A673 (cell line): ENCODE data around the gene CAMSAP2. TPM values are rescaled to one million over a fixed set of nuclear protein-coding genes. Genes with fewer than 3 reads are reported as not detected.

Experiments
- BruUV-seq: library from RNA; stranded (reverse); fragments of 400-500 nt; replicated peaks from 2 replicates; lab custom pipeline; 2021; lab: Mats Ljungman, UMichigan
- CTCF ChIA-PET: fragments of 300-600 bp; sonication (Branson Sonifier 250); formaldehyde crosslinking; loops from one replicate; lab custom pipeline; 2022; ENCODE audit warnings: antibody characterized with exemption; lab: Charles Lee
- POLR2A ChIA-PET: fragments of 300-600 bp; sonication (Branson Sonifier 250); formaldehyde crosslinking; loops from one replicate; lab custom pipeline; 2022; ENCODE audit warnings: antibody characterized with exemption; ENCODE audit not compliant: low non-redundant PET; lab: Charles Lee
- DNase-seq: peaks from one replicate; pipeline ENCODE4 v3.0.0-alpha.2; 2015; ENCODE audit warnings: low spot score
- H3K27ac ChIP-seq: fragments of 200-600 bp; sonication (generic); 2 replicates; pipeline ENCODE4 v1.5.1; 2016; ENCODE audit warnings: mixed run types, low read depth, mild to moderate bottlenecking, mixed read lengths, antibody characterized with exemption, low read length; ENCODE audit not compliant: poor library complexity, severe bottlenecking
- H3K27me3 ChIP-seq: fragments of 200-600 bp; sonication (generic); replicated peaks from 2 replicates; pipeline ENCODE4 v1.6.1; 2017; ENCODE audit warnings: mixed run types, low read depth, mild to moderate bottlenecking, mixed read lengths, antibody characterized with exemption, low read length; ENCODE audit not compliant: insufficient read depth, poor library complexity
- H3K36me3 ChIP-seq: fragments of 200-600 bp; sonication (generic); 2 replicates; pipeline ENCODE4 v1.6.1; 2016; ENCODE audit warnings: mixed run types, mild to moderate bottlenecking, mixed read lengths, antibody characterized with exemption, low read length; ENCODE audit not compliant: insufficient read depth, poor library complexity, severe bottlenecking
- H3K4me1 ChIP-seq: fragments of 200-600 bp; sonication (generic); 2 replicates; pipeline ENCODE4 v1.6.1; 2017; ENCODE audit warnings: mixed run types, mild to moderate bottlenecking, mixed read lengths, antibody characterized with exemption, low read length; ENCODE audit not compliant: insufficient read depth, poor library complexity, severe bottlenecking
- H3K4me3 ChIP-seq: fragments of 200-600 bp; sonication (generic); 2 replicates; pipeline ENCODE4 v1.5.1; 2016; ENCODE audit warnings: low read depth, mixed run types, mild to moderate bottlenecking, mixed read lengths, low read length; ENCODE audit not compliant: poor library complexity, severe bottlenecking
- H3K9me3 ChIP-seq: fragments of 200-600 bp; sonication (generic); 2 replicates; pipeline ENCODE4 v1.6.1; 2016; ENCODE audit warnings: mixed run types, low read depth, mild to moderate bottlenecking, mixed read lengths, antibody characterized with exemption, low read length; ENCODE audit not compliant: poor library complexity, severe bottlenecking
- EZH2 ChIP-seq: fragments of 200-600 bp; sonication (generic); IDR thresholded peaks from 2 replicates; pipeline ENCODE4 v1.6.1; 2017; ENCODE audit warnings: borderline replicate concordance, low read depth, mild to moderate bottlenecking, mixed read lengths, antibody characterized with exemption, low read length; ENCODE audit not compliant: poor library complexity, severe bottlenecking
- intact Hi-C: fragments of 100-400 bp; cut with micrococcal nuclease; formaldehyde crosslinking; loops from one replicate; pipeline ENCODE4 v1.10.0; 2022; ENCODE audit not compliant: unreplicated experiment
- total RNA-seq: library from RNA; stranded (reverse); gene quantifications from 2 replicates; pipeline ENCODE4 v1.2.3, GENCODE V29; 2021
- TF ChIP-seq, protein P1 (sequence below): fragments of 300-800, 200-600 bp; sonication (generic); conservative IDR thresholded peaks from 2 replicates; pipeline ENCODE4 v1.5.1; 2017; ENCODE audit warnings: low read depth, mild to moderate bottlenecking, antibody characterized with exemption, low read length, moderate library complexity, mixed read lengths

CAMSAP2 gene
- total RNA-seq, 1 experiment from 2014 or later, result 39.4 TPM

DNA sequence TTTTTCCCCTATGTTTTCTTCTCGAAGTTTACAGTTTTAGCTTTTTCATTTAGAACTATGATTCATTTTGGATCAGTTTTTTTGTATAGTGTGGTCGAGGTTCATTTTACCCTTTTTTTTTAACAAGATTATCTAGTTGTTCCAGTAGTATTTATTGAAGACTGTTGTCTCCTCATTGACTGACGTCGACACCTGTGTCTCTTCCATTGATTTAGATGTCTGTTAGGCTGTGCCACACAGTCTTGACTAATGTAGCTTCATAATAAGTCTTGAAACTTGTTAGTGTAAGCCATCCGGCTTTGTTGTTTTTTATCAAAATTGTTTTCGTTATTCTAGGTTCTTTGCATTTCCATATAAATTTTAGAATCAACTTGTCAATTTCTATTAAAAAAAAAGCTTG, 45.2 kb downstream of the CAMSAP2 start:
- no peak overlapping the region for H3K4me3 ChIP-seq
- TF ChIP-seq, protein P1, sequence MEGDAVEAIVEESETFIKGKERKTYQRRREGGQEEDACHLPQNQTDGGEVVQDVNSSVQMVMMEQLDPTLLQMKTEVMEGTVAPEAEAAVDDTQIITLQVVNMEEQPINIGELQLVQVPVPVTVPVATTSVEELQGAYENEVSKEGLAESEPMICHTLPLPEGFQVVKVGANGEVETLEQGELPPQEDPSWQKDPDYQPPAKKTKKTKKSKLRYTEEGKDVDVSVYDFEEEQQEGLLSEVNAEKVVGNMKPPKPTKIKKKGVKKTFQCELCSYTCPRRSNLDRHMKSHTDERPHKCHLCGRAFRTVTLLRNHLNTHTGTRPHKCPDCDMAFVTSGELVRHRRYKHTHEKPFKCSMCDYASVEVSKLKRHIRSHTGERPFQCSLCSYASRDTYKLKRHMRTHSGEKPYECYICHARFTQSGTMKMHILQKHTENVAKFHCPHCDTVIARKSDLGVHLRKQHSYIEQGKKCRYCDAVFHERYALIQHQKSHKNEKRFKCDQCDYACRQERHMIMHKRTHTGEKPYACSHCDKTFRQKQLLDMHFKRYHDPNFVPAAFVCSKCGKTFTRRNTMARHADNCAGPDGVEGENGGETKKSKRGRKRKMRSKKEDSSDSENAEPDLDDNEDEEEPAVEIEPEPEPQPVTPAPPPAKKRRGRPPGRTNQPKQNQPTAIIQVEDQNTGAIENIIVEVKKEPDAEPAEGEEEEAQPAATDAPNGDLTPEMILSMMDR, result no peak
- no peak for TF ChIP-seq EZH2
- H3K27ac ChIP-seq, result no peak overlapping the region
- peaks cover 18% of the 10 kb centered on the region for H3K4me1 ChIP-seq
- BruUV-seq, result no TSS peak
- peaks cover 9% of the 10 kb centered on the region for H3K9me3 ChIP-seq
- CTCF ChIA-PET, result interaction anchor here (0.6 kb wide), 1 partner anchor 153 kb away, joined by 3 read pairs; no protein-coding TSS in a partner anchor
- POLR2A ChIA-PET, result no interaction called here
- no peak for DNase-seq
- no peaks in the 10 kb centered on the region for H3K27me3 ChIP-seq
- intact Hi-C loops, result no loop called here
- peaks cover 16% of the 10 kb centered on the region for H3K36me3 ChIP-seq

DNA sequence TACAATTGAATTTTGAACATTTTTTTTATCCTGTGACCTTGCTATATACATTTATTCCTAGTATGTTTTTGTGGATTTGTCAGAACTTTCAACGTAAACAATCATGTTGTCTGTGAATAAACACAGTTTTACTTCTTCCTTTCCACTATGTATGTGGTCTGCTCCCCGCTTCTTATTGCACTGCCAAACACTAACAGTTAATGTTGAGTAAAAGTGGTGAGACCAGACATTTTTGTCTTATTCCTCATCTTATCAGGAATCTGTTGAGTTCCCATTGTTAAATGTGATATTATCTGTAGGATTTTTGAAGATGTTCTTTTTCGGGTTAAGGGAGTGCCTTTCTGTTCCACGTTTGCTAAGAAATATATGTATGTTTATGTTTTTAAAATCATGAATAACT, 45.9 kb downstream of the CAMSAP2 start:
- H3K27ac ChIP-seq, result no peak overlapping the region
- H3K9me3 ChIP-seq, result peaks cover 9% of the 10 kb centered on the region
- BruUV-seq, result no TSS peak
- peaks cover 18% of the 10 kb centered on the region for H3K4me1 ChIP-seq
- no peak overlapping the region for H3K4me3 ChIP-seq
- CTCF ChIA-PET, result no interaction called here
- no peaks in the 10 kb centered on the region for H3K27me3 ChIP-seq
- intact Hi-C loops, result no loop called here
- no peak for TF ChIP-seq EZH2
- TF ChIP-seq, protein P1, result no peak
- H3K36me3 ChIP-seq, result peaks cover 16% of the 10 kb centered on the region
- POLR2A ChIA-PET, result no interaction called here
- DNase-seq, result no peak

DNA sequence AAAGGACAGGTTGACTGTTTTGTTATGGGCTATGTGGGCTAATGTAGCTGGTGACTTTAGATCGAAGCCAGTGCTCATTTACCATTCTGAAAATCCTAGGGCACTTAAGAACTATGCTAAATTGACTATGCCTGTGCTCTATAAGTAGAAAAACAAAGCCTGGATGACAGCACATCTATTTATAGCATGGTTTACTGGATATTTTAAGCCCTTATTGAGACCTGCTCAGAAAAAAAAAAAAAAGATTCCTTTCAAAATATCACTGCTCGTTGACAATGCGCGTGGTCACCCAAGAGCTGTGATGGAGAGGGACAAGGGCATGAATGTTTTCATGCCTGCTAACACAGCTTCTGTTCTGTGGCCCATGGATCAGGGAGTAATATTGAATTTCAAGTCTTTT, 48.1 kb downstream of the CAMSAP2 start:
- Histone ChIP-seq H3K4me1 (peaks cover 7% of the 10 kb centered on the region), H3K27me3 (no peaks in the 10 kb centered on the region), H3K27ac (no peak overlapping the region), H3K9me3 (peaks cover 9% of the 10 kb centered on the region), H3K36me3 (peaks cover 12% of the 10 kb centered on the region), H3K4me3 (no peak overlapping the region)
- DNase-seq, result no peak
- TF ChIP-seq, protein P1, result no peak
- no peak for TF ChIP-seq EZH2
- CTCF ChIA-PET, result no interaction called here
- intact Hi-C loops, result no loop called here
- POLR2A ChIA-PET, result no interaction called here
- BruUV-seq, result no TSS peak
